Measurements from ENCODE around the gene KIF26A. TPM values are rescaled to one million over a fixed set of nuclear protein-coding genes. Genes with fewer than 3 reads are reported as not detected.
A peak's percentile ranks its signal among the peaks of the same experiment; 100 is the strongest.

Gene KIF26A
- total RNA-seq, 4 donors from 2014 or later = 0.59 to 3.3 (median 1.5) TPM

GRCh38 chr14:104137297-104138097, 890 bp upstream of the KIF26A start:
- peaks cover 13 to 25% of the 10 kb centered on the region in 2 donors for H3K4me1 ChIP-seq
- H3K4me3 ChIP-seq = peak overlapping the region; percentile 52 to 61 (median 56)
- intact Hi-C loops (cut with DNase I; ENCODE audit: low total_unique reads) (loop anchor here (1.0 kb wide), 2 partner anchors 427 to 503 kb away; no protein-coding TSS in a partner anchor), in situ Hi-C loops (cut with MboI; ENCODE audit: low sequenced_read_pairs in 4 of 4) (loop anchor here in 3 of 4 donors (25.0 kb wide), 2 partner anchors 425 to 500 kb away; no protein-coding TSS in a partner anchor)
- H3K36me3 ChIP-seq = no peaks in the 10 kb centered on the region
- ATAC-seq (peak; percentile 74 to 87), DNase-seq (no peak)
- H3K27ac ChIP-seq = peak overlapping the region in 3 of 4 donors; percentile 44 to 59 (median 55)
- H3K27me3 ChIP-seq = peaks cover 41 to 53% (median 46%) of the 10 kb centered on the region in 3 donors
- TF ChIP-seq POLR2A (IDR thresholded peaks at IDR 0.05) = no peak
- TF ChIP-seq, protein P1, sequence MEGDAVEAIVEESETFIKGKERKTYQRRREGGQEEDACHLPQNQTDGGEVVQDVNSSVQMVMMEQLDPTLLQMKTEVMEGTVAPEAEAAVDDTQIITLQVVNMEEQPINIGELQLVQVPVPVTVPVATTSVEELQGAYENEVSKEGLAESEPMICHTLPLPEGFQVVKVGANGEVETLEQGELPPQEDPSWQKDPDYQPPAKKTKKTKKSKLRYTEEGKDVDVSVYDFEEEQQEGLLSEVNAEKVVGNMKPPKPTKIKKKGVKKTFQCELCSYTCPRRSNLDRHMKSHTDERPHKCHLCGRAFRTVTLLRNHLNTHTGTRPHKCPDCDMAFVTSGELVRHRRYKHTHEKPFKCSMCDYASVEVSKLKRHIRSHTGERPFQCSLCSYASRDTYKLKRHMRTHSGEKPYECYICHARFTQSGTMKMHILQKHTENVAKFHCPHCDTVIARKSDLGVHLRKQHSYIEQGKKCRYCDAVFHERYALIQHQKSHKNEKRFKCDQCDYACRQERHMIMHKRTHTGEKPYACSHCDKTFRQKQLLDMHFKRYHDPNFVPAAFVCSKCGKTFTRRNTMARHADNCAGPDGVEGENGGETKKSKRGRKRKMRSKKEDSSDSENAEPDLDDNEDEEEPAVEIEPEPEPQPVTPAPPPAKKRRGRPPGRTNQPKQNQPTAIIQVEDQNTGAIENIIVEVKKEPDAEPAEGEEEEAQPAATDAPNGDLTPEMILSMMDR (IDR thresholded peaks at IDR 0.05 in 4 of 5, conservative IDR thresholded peaks at IDR 0.05 in 1 of 5) = peak; percentile 67 to 91 (median 89)
- H3K9me3 ChIP-seq = no peaks in the 10 kb centered on the region

GRCh38 chr14:104138718-104139459, 502 bp downstream of the KIF26A start:
- TF ChIP-seq POLR2A (IDR thresholded peaks at IDR 0.05) = no peak
- TF ChIP-seq, protein P1 (IDR thresholded peaks at IDR 0.05 in 4 of 5, conservative IDR thresholded peaks at IDR 0.05 in 1 of 5) = no peak
- DNase-seq = no peak
- no peak for ATAC-seq
- peaks cover 38 to 47% (median 41%) of the 10 kb centered on the region in 3 donors for H3K27me3 ChIP-seq
- intact Hi-C loops (cut with DNase I; ENCODE audit: low total_unique reads) = no loop called here
- no peaks in the 10 kb centered on the region for H3K9me3 ChIP-seq
- H3K36me3 ChIP-seq = no peaks in the 10 kb centered on the region
- in situ Hi-C loops (cut with MboI; ENCODE audit: low sequenced_read_pairs in 4 of 4) = loop anchor here in 3 of 4 donors (25.0 kb wide), 2 partner anchors 423 to 498 kb away; no protein-coding TSS in a partner anchor
- H3K4me1 ChIP-seq = peaks cover 13 to 25% of the 10 kb centered on the region in 2 donors
- H3K4me3 ChIP-seq = peak overlapping the region; percentile 52 to 61 (median 56)
- H3K27ac ChIP-seq = peak overlapping the region in 3 of 4 donors; percentile 36 to 50 (median 42)

- intact Hi-C loops (cut with DNase I; ENCODE audit: low total_unique reads) = no loop called here
- DNase-seq (no peak), ATAC-seq (no peak)
- peaks cover 13 to 25% of the 10 kb centered on the region in 2 donors for H3K4me1 ChIP-seq
- H3K27me3 ChIP-seq = peaks cover 36 to 39% (median 39%) of the 10 kb centered on the region in 3 donors
- H3K4me3 ChIP-seq = peak overlapping the region; percentile 52 to 61 (median 56)
- no peaks in the 10 kb centered on the region for H3K36me3 ChIP-seq
- in situ Hi-C loops (cut with MboI; ENCODE audit: low sequenced_read_pairs in 4 of 4) = loop anchor here in 3 of 4 donors (25.0 kb wide), 2 partner anchors 423 to 498 kb away; no protein-coding TSS in a partner anchor
- TF ChIP-seq POLR2A (IDR thresholded peaks at IDR 0.05) = no peak
- TF ChIP-seq, protein P1 (IDR thresholded peaks at IDR 0.05 in 4 of 5, conservative IDR thresholded peaks at IDR 0.05 in 1 of 5) = no peak
- H3K9me3 ChIP-seq = no peaks in the 10 kb centered on the region
- peak overlapping the region in 3 of 4 donors; percentile 22 to 50 (median 36) for H3K27ac ChIP-seq
Observed at GRCh38 chr14:104139460-104140212, 1.2 kb downstream of the KIF26A start.

- TF ChIP-seq POLR2A (IDR thresholded peaks at IDR 0.05) = no peak
- TF ChIP-seq, protein P1 (IDR thresholded peaks at IDR 0.05 in 4 of 5, conservative IDR thresholded peaks at IDR 0.05 in 1 of 5) = no peak
- in situ Hi-C loops (cut with MboI; ENCODE audit: low sequenced_read_pairs in 4 of 4) = loop anchor here in 3 of 4 donors (25.0 kb wide), 2 partner anchors 422 to 497 kb away; no protein-coding TSS in a partner anchor
- no peak for ATAC-seq
Observed at GRCh38 chr14:104140213-104140462, 1.8 kb downstream of the KIF26A start.

More at GRCh38 chr14:104140213-104140462, 1.8 kb downstream of the KIF26A start:
- Histone ChIP-seq H3K27ac (peak overlapping the region in 1 of 4 donors; percentile 22), H3K4me3 (peak overlapping the region in 3 of 4 donors; percentile 52 to 56 (median 55)), H3K36me3 (no peaks in the 10 kb centered on the region), H3K9me3 (no peaks in the 10 kb centered on the region), H3K27me3 (peaks cover 32 to 34% (median 34%) of the 10 kb centered on the region in 3 donors), H3K4me1 (peaks cover 13 to 25% of the 10 kb centered on the region in 2 donors)
- DNase-seq = no peak
- intact Hi-C loops (cut with DNase I; ENCODE audit: low total_unique reads) = no loop called here
